Kidney (tissue), 14 donors: ENCODE measurements around the gene CREBL2. TPM values are rescaled to one million over a fixed set of nuclear protein-coding genes. Genes with fewer than 3 reads are reported as not detected.
"Not testable (repeated sequence)": the region's sequence is repeated elsewhere in the genome, so short reads cannot be mapped to it uniquely, and the experiment has no call there.

Experiments
- DNase-seq, 5 donors: peaks; one replicate each; pipeline ENCODE4 v3.0.0-alpha.2; 2013 to 2020
- FAIRE-seq: peaks from 2 replicates; lab custom pipeline; 2012; peaks lifted over from hg19 to GRCh38; lab: Jason Lieb, UNC
- H3K27ac ChIP-seq, 2 donors: one replicate each; pipeline ENCODE4 v1.7.0; 2013; ENCODE audit warnings: low read depth in 2 of 2, low read length in 2 of 2, inconsistent platforms in 1 of 2
- H3K27me3 ChIP-seq: one replicate; pipeline ENCODE4 v1.7.1; 2013; ENCODE audit warnings: low read length, inconsistent platforms; ENCODE audit not compliant: control insufficient read depth, insufficient read depth
- H3K36me3 ChIP-seq, 3 donors: one replicate each; pipeline versions ENCODE4 v1.7.0 to v1.7.1; 2013; ENCODE audit warnings: low read length in 3 of 3, control low read depth in 1 of 3, inconsistent platforms in 1 of 3; ENCODE audit not compliant: insufficient read depth in 3 of 3, control insufficient read depth in 2 of 3
- H3K4me1 ChIP-seq, 3 donors: one replicate each; pipeline versions ENCODE4 v1.7.0 to v1.7.1; 2013; ENCODE audit warnings: low read length in 3 of 3, inconsistent platforms in 1 of 3, low read depth in 1 of 3; ENCODE audit not compliant: control insufficient read depth in 2 of 3, insufficient read depth in 2 of 3
- H3K4me3 ChIP-seq, 3 donors: one replicate each; pipeline versions ENCODE4 v1.7.0 to v1.8.1; 2013; ENCODE audit warnings: low read length in 3 of 3, control low read depth in 1 of 3, inconsistent platforms in 1 of 3
- H3K9ac ChIP-seq, 3 donors: one replicate each; pipeline versions ENCODE4 v1.7.0 to v1.7.1; 2013; ENCODE audit warnings: low read length in 3 of 3, control low read depth in 1 of 3, inconsistent platforms in 1 of 3
- H3K9me3 ChIP-seq, 3 donors: one replicate each; pipeline versions ENCODE4 v1.7.0 to v1.7.1; 2013; ENCODE audit warnings: low read length in 3 of 3, control low read depth in 1 of 3, inconsistent platforms in 1 of 3; ENCODE audit not compliant: control insufficient read depth in 2 of 3, insufficient read depth in 1 of 3
- intact Hi-C: fragments of 100-400 bp; cut with DNase I; formaldehyde crosslinking; loops from one replicate; pipeline ENCODE4 v1.11.1; 2022
- polyA plus RNA-seq: library from polyadenylated mRNA; stranded (reverse); fragments of 350-450 nt; fragmentation: Illumina TruSeq; extraction: RNeasy Lipid Tissue Mini Kit (QIAGEN cat#74804); gene quantifications from one replicate; pipeline ENCODE4 v1.2.3, GENCODE V29; 2014; ENCODE audit warnings: low read depth, low replicate concordance; ENCODE audit not compliant: insufficient read depth
- total RNA-seq: library from RNA; stranded (reverse); fragmentation: NEBNext Ultra II Directional; extraction: Animal tissue kit (Norgen Biotek cat#: 25700); gene quantifications from one replicate; pipeline ENCODE4 v1.2.1, GENCODE V29; 2021
- TF ChIP-seq, protein P1 (sequence below): IDR thresholded peaks from 3 replicates; pipeline ENCODE4 v1.5.1; 2012; ENCODE audit warnings: mild to moderate bottlenecking, moderate library complexity, borderline replicate concordance; ENCODE audit not compliant: insufficient read depth; ENCODE audit errors: extremely low read depth
- donor health status: control.
- donor health status: control.
- donor health status: control.
- donor health status: control.
- donor health status: control.
- donor health status: DM: yes; HTN: yes; CAD: no.
- donor health status: Normal renal cell carcinoma (clear cell type).

The CREBL2 gene
- total and polyA plus RNA-seq, 2 donors from 2014 or later = 35.8 to 38.6 TPM

DNA sequence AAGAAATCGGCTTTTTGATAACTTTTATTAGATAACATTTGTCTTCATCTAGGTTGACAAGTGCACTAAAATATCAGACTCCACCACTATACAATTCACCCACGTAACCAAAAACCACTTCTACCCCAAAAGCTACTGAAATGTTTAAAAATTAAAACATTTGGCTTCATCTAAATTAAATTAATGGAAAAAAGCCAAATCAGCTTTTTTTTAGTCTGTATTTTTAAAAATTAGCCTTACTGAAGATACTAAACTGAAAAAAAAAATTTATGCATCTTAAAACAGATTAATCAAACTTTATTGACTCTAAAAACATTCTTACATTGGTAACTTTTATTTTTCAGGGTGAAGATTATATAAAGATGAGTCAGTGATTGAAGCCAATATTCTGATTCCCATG, 30.0 kb downstream of the CREBL2 start:
- no peak for FAIRE-seq
- peaks cover 0 to 11% (median 9%) of the 10 kb centered on the region in 3 donors for H3K36me3 ChIP-seq
- H3K9ac ChIP-seq = no peak overlapping the region
- DNase-seq = no peak
- TF ChIP-seq, protein P1, sequence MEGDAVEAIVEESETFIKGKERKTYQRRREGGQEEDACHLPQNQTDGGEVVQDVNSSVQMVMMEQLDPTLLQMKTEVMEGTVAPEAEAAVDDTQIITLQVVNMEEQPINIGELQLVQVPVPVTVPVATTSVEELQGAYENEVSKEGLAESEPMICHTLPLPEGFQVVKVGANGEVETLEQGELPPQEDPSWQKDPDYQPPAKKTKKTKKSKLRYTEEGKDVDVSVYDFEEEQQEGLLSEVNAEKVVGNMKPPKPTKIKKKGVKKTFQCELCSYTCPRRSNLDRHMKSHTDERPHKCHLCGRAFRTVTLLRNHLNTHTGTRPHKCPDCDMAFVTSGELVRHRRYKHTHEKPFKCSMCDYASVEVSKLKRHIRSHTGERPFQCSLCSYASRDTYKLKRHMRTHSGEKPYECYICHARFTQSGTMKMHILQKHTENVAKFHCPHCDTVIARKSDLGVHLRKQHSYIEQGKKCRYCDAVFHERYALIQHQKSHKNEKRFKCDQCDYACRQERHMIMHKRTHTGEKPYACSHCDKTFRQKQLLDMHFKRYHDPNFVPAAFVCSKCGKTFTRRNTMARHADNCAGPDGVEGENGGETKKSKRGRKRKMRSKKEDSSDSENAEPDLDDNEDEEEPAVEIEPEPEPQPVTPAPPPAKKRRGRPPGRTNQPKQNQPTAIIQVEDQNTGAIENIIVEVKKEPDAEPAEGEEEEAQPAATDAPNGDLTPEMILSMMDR = no peak
- no peaks in the 10 kb centered on the region for H3K27me3 ChIP-seq
- H3K4me1 ChIP-seq = no peaks in the 10 kb centered on the region
- no peak overlapping the region for H3K4me3 ChIP-seq
- intact Hi-C loops = no loop called here
- H3K27ac ChIP-seq = no peak overlapping the region
- no peaks in the 10 kb centered on the region for H3K9me3 ChIP-seq

- H3K4me1 ChIP-seq = no peaks in the 10 kb centered on the region
- H3K9ac ChIP-seq = no peak overlapping the region
- intact Hi-C loops = no loop called here
- DNase-seq = no peak
- H3K9me3 ChIP-seq = peaks cover 0 to under 1% (median 0%) of the 10 kb centered on the region in 3 donors
- FAIRE-seq = no peak
- no peak overlapping the region for H3K27ac ChIP-seq
- no peaks in the 10 kb centered on the region for H3K27me3 ChIP-seq
- no peak overlapping the region for H3K4me3 ChIP-seq
- TF ChIP-seq, protein P1 = no peak
- H3K36me3 ChIP-seq = peaks cover 0 to 10% (median 9%) of the 10 kb centered on the region in 3 donors
These were observed 31.2 kb downstream of the CREBL2 start for GRCh38 chr12:12642916-12643315.

DNA sequence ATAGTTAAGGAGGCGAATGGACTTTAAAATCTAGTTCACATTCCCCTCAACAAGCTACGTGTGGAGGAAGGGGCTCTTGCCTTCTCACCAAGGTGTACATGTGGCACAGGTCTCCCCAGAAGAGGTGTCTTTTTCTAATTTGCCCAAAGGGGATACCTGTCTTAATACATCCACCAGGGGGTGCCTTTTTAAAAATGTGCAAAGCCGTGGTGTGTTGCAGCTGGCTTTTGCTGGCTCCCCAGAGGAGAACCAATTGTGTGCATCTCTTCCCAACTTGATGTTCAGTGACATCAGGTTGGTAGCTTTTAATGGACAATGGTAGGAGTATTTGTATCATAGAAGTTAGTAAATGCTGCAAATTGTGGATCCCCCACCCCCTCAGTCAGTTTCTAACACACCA, 33.8 kb downstream of the CREBL2 start:
- Histone ChIP-seq H3K4me1 (no peaks in the 10 kb centered on the region), H3K36me3 (peaks cover 0 to 9% (median 6%) of the 10 kb centered on the region in 3 donors), H3K27ac (no peak overlapping the region), H3K9me3 (peaks cover 3 to 18% (median 3%) of the 10 kb centered on the region in 3 donors), H3K4me3 (no peak overlapping the region), H3K9ac (no peak overlapping the region), H3K27me3 (no peaks in the 10 kb centered on the region)
- DNase-seq = no peak
- TF ChIP-seq, protein P1 = peak; percentile 29
- intact Hi-C loops = no loop called here
- no peak for FAIRE-seq

- H3K4me1 ChIP-seq, H3K36me3 ChIP-seq, H3K27ac ChIP-seq, DNase-seq, intact Hi-C loops, H3K9ac ChIP-seq, H3K27me3 ChIP-seq, FAIRE-seq, H3K4me3 ChIP-seq: not testable (repeated sequence)
- peaks cover 3 to 18% (median 3%) of the 10 kb centered on the region in 3 donors for H3K9me3 ChIP-seq
These were observed 34.3 kb downstream of the CREBL2 start for GRCh38 chr12:12645968-12646367.
